Islet precursor cell (in vitro differentiated cells): ENCODE measurements around the gene RPS4Y1.
"Not testable (repeated sequence)": the region's sequence is repeated elsewhere in the genome, so short reads cannot be mapped to it uniquely, and the experiment has no call there.

Experiments
- DNase-seq: peaks from one replicate; pipeline ENCODE4 v3.0.0-alpha.2; 2018

RPS4Y1 gene

GRCh38 chrY:2841471-2841893, at the start of gene RPS4Y1:
Gene RPS4Y1 (plus strand): TSS chrY:2841602. CDS start chrY:2841625, 23 bp downstream.
- DNase-seq, result no peak

GRCh38 chrY:2796977-2797523, 44.4 kb upstream of the RPS4Y1 start:
- no peak for DNase-seq

- DNase-seq, result no peak
These were observed 43.4 kb upstream of the RPS4Y1 start for GRCh38 chrY:2797991-2798390.

GRCh38 chrY:2800246-2800645, 41.2 kb upstream of the RPS4Y1 start:
- no peak for DNase-seq

GRCh38 chrY:2817146-2817896, 24.1 kb upstream of the RPS4Y1 start:
- DNase-seq, result not testable (repeated sequence)

- no peak for DNase-seq
These were observed 16.9 kb upstream of the RPS4Y1 start for GRCh38 chrY:2824471-2824870.

DNA sequence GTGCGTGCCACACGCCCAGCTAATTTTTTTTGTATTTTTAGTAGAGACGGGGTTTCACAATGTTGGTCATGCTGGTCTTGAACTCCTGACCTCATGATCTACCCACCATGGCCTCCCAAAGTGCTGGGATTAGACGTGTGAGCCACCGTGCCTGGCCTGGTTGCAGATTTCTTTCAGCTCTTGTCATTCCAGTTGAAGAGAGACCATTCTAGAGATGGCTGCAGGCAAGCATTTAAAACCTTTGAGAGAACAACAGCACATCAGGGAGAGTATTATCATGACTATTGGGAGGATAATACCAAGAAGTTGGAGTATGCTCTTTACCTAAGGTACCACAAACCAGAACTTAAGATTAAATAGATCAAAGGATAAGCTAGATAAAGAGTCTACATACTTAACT, 12.9 kb upstream of the RPS4Y1 start:
- DNase-seq, result no peak

GRCh38 chrY:2835230-2835629, 6.2 kb upstream of the RPS4Y1 start:
- DNase-seq, result no peak

DNA sequence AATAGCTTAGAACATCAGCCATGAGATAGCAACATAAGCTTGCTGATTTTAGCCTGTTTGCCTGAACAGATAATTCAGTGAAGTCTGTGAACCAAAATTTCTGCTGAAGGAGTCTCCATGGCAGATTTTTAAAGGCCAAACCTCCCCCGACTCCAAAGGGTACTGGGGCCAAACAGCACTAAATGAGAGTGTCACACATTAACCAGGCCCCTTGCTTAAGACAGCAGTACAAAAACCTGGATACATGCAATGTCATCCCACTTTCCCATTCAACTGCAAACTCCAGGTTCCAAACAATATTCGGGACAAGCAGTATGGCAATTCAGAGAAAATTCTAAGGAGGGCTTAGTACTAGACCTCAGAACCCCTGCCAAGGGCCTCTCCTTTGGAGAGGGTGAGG, 4.3 kb upstream of the RPS4Y1 start:
- DNase-seq, result no peak

GRCh38 chrY:2837932-2838331, 3.5 kb upstream of the RPS4Y1 start:
- no peak for DNase-seq

DNA sequence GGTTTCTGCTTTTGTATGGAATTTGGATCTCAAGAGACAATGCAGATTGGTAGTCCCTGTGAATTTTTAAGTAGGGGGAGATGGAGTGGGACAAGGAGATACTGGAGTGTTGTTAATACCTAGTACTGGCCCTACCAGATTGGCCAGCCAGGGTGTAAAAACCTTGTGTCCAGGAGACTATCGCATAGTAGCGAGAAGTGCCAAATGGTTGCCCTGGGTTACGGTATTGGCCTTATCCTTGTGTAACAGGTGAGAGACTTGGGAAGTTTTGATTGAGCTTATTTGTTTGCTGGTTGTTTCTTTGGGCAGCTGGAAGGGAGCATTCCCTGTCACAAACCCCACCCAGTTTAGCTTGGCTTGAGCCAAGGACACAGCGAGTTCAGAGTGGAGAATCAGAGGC, 5.4 kb downstream of the RPS4Y1 start:
- DNase-seq, result no peak

- no peak for DNase-seq
These were observed 7.0 kb downstream of the RPS4Y1 start for GRCh38 chrY:2848384-2848783.

DNA sequence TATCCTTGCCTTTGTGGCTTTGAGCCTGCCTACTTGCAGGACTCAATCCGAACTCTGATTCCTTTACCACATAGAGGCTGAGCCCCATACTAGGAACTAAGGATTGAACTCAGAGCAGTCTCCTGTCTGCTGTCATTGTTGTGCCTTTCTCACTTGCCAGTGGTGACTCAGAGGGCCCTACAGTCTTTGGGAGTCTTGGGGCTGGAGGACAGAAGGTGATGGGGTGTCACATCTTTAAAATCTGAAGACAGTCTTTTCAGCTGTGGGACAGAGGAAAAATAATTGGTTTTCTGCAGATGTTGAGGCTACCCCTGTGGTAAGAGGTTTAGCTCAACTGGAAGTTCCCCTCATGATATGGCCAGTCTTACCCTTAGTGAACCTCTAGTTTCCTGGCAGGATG, 8.0 kb downstream of the RPS4Y1 start:
- no peak for DNase-seq

GRCh38 chrY:2854145-2854774, 12.9 kb downstream of the RPS4Y1 start:
- no peak for DNase-seq

GRCh38 chrY:2857068-2857467, 15.7 kb downstream of the RPS4Y1 start:
- no peak for DNase-seq

DNA sequence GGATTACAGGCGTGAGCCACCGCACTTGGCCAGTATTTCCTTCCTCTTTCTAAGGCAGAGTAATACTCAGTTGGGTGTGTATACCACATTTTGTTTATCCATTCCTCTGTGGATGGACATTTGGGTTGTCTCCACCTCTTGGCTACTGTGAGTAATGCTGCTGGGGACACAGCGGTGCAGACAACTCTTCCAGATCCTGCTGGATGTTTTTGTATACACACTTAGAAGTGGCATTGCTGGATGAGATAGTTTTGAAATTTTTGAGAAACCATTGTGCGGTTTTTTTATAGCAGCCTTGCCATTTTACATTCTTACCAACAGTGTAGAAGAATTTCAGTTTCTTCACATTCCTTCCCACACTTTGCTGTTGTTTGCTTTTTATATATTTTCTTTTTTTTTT, 16.3 kb downstream of the RPS4Y1 start:
- no peak for DNase-seq

GRCh38 chrY:2859782-2860181, 18.4 kb downstream of the RPS4Y1 start:
- DNase-seq, result no peak

GRCh38 chrY:2860511-2860910, 19.1 kb downstream of the RPS4Y1 start:
- DNase-seq, result no peak

- DNase-seq, result no peak
These were observed 25.2 kb downstream of the RPS4Y1 start for GRCh38 chrY:2866581-2866980.

DNA sequence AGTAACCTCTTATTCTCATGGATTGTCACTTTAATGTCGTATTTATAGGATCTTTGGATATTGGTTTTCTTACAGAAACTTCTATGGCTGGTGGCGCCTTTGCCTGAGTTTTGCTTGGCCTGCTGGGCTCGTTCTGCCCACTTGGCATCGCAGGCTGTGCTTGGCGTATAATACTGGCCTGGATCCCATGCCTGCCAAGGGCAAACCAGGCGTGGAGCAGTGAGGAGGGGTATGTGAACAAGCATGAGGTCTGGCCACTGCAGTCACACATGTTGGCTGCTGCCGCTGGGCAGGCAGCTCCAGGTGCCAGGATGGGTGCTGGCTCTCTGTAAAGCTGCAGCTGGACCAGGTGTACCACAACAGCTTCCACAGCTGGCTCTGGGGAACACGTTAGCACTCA, 26.1 kb downstream of the RPS4Y1 start:
- DNase-seq, result no peak

GRCh38 chrY:2868035-2868607, 26.7 kb downstream of the RPS4Y1 start:
- no peak for DNase-seq

DNA sequence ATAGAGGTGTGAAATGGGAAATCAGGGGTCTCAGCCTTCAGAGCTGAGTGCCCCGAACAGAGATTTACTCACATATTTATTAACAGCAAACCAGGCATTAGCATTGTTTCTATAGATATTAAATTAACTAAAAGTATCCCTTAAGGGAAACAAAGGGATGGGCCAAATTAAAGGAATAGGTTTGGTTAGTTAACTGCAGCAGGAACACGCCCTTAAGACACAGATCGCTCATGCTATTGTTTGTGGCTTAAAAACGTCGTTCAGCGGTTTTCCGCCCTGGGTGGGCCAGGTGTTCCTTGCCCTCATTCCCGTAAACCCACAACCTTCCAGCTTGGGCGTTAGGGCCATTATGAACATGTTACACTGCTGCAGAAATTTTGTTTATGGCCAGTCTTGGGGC, 30.8 kb downstream of the RPS4Y1 start:
- not testable (repeated sequence) for DNase-seq

GRCh38 chrY:2874211-2874610, 32.8 kb downstream of the RPS4Y1 start:
- DNase-seq, result no peak

DNA sequence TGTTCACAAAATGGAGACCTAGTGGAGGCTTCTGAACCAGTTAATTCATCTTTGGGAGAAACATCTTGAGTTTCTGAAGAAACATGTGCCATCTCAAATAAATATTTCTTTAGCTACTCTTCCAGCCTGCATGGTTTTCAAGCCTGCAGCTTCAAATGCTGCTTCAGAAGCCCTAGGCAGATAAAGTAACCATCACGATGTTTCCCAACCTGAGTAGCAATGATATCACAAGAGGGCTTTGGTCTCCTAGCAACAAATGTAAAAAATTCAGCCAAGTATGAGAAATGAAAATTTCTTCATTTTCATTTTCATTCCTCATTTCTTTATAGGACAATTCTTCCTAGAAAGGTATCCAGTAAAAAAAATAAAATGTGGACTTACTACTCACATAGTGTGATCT, 42.2 kb downstream of the RPS4Y1 start:
- DNase-seq, result no peak
